ENCODE results near the gene CCSER2.

- TF ChIP-seq EZH2 (IDR thresholded peaks at IDR 0.05; ENCODE audit: insufficient read depth, poor library complexity, severe bottlenecking) (no peak), EZH2phosphoT487 (IDR thresholded peaks at IDR 0.05; ENCODE audit: insufficient read depth, low read depth) (no peak)
Measured at GRCh38 chr10:84530724-84531325, 202.4 kb downstream of the CCSER2 start.
